GM12872 (cell line): ENCODE data around the gene RNGTT.

ENCODE experiments used
- TF ChIP-seq, protein P1 (sequence below): IDR thresholded peaks from 3 replicates; pipeline ENCODE4 v1.5.1; 2011; ENCODE audit warnings: low read depth, mild to moderate bottlenecking, low read length, moderate library complexity; ENCODE audit not compliant: insufficient read depth

RNGTT gene

DNA sequence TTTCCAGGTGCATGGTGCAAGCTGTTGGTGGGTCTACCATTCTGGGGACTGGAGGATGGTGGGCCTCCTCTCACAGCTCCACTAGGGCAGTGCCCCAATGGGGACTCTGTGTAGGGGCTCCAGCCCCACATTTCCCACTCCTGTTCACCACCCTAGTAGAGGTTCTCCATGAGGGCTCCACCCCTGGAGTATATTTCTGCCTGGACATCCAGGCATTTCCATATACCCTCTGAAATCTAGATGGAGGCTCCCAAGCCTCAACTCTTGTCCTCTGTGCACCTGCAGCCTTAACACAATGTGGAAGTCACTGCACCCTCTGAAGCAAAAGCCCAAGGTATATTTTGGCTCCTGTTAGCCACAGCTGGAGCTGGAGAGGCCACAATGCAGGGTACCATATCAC, 393.5 kb downstream of the RNGTT start:
- TF ChIP-seq, protein P1, sequence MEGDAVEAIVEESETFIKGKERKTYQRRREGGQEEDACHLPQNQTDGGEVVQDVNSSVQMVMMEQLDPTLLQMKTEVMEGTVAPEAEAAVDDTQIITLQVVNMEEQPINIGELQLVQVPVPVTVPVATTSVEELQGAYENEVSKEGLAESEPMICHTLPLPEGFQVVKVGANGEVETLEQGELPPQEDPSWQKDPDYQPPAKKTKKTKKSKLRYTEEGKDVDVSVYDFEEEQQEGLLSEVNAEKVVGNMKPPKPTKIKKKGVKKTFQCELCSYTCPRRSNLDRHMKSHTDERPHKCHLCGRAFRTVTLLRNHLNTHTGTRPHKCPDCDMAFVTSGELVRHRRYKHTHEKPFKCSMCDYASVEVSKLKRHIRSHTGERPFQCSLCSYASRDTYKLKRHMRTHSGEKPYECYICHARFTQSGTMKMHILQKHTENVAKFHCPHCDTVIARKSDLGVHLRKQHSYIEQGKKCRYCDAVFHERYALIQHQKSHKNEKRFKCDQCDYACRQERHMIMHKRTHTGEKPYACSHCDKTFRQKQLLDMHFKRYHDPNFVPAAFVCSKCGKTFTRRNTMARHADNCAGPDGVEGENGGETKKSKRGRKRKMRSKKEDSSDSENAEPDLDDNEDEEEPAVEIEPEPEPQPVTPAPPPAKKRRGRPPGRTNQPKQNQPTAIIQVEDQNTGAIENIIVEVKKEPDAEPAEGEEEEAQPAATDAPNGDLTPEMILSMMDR: no peak

- TF ChIP-seq, protein P1: no peak
These were observed 395.7 kb downstream of the RNGTT start for GRCh38 chr6:88567696-88568095.

- TF ChIP-seq, protein P1: no peak
These were observed 396.5 kb downstream of the RNGTT start for GRCh38 chr6:88566746-88567534.

DNA sequence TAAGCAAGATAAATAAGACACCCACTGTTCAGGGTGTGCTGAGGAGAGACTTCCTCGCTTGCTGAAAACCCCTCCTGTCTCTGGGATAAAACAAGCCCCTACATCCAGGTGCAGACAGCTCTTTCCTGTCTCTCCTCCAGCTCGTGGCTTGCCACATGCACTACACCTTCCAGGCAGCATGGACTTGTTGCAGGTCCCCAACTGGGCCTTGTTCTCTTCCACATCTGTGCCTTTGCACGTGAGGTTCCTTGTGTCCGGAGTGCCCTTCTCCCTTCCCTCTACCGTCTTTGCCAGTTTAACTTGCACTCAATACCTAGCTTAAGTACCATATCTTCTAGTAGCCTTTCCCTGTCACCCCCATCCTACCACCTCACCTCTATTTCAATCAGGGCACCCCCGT, 397.6 kb downstream of the RNGTT start:
- TF ChIP-seq, protein P1: no peak

DNA sequence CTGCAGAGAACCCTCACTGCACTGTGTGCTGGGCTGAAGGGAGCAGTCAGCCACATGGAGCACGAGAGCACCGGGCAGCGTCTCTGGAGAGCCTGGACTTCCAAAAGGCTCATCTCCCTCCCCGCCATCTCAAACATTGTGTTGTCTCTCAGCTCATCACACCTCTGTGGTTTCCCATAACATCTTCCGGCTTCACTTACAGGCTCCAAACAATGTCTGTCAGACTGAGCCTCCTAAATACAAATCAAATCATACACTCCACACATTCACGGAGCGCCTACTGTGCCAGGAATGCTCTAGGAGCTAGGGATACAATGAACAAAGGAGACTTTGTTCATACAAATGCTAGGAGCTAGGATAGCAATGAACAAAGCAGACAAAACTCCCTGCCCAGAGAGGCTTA, 398.0 kb downstream of the RNGTT start:
- TF ChIP-seq, protein P1: no peak

DNA sequence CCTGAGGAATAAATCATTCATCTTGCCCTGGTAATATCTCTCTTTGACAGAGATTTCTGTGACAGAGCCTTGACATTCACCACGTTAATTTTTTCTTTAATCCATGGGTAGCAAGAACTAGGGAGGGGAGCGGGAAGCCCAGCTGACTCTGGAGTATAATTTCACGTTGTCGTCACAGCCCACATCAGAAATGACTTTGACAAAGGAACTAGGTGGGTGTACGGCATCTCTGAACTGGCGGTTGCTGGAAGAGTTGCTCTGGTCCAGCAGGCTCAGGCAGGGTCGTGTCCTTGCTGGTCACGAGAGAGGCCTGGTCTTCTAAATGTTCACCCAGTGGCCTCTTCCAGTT, 400.2 kb downstream of the RNGTT start:
- TF ChIP-seq, protein P1: no peak

DNA sequence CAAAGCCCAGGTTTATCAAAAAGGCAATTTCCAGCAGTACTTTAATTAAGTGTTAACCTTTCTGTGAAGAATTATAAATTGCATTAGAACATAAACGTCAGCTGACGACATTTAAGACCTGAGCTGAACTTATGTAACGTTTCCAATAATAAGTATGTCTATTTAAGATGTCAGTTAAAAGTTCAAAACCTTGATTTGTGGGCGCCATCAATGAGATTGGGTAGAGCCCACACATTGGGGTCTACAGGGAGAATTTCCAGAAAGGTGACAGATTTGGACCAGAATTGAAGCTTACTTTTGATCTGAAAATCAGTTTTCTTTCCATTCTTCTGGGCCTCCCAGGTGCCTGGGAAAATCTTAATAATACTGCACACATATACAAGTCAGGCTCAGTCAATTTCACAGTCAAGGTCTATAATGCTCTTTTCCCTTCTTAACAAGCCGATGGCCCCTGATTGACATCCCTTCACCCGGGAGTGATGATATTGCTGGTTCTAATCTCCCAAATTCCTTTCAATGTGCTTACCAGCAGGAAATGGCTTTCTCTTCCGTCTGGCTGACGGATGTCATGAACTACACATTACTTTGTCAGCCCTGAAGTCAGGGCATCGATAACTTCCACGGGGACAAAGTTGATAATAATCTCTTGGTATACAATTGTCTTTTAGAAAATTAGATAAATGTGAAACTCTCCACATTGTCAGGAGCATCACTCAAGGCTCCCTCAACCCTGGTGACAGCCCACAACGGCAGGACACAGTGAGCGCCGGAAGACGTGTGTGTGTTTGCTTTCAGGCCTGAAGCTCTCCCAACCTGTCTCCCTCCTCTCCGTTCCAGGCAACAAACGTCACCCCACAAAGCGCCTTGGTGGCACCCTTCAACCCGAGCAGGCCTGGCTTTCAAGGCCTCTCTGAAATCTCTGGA, 400.8 kb downstream of the RNGTT start:
- TF ChIP-seq, protein P1: no peak
